GM19395 (cell line): ENCODE results near the gene JARID2.

ENCODE experiments used
- ATAC-seq: cut with Tn5 transposase; IDR thresholded peaks from one replicate; pipeline ENCODE4 v1.9.1; 2021; ENCODE audit warnings: mild to moderate bottlenecking, moderate library complexity; ENCODE audit not compliant: unreplicated experiment

JARID2 gene

DNA sequence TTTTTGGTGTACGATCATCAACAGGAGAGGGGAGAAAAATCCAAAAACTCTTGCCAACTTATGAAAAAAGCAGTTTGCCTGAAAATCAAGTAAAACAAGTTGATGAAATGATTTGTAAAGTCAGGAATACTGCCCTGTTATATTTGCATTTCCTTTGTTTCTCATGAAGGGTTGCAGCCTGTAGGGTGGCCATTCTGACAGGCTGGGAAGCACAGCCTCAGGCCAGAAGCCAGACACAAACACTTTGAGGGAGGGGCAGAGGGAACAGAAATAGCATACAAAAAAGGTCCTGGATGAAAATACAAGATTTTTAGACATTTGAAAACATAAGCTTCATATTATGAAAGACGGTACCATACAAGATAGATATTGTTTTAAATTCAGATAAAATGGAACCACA lies 307.2 kb downstream of the JARID2 start:
- no peak for ATAC-seq

DNA sequence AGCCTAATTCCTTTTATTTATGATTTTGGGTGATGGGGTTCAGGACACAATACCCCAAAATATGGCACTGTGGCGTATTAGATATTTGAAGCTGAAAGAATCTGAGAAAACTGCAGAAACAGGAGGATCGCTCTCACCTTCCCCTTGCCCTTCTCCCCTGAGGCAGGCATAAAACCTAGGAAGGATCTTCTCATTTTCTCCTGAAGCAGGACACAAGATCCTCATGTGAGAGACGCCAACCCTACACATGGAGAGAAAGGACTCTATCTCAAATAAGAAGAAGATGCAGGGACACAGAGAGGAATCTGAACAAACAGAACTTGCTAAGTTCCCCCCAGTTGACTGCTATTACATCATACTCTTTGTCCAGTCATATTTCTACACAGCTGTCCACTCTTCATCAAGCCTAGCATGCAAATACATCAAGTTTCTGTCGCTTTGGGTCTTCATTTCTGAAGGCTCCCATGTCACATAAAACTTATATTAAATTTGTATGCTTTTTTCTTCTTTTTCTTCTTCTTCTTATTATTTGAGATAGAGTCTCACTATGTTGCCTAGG lies 307.9 kb downstream of the JARID2 start:
- ATAC-seq = no peak

DNA sequence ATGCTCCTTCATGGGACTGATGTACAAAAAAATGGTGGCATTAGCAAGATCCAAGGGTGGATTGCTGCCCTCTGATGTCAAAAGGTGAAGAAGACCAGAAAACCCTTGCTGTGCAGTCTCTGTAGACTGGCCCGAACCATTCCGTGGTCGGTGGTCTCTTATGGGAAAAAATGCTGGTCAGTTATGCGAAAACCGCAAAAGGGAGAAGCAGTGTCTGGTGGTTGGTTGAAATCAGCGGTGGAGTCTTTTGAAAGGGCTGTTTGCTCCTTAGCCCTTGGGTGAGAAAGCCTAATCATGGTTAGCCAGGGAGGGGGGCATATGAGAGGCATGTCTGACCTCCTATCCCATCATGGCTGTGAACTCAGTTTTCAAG lies 308.8 kb downstream of the JARID2 start:
- ATAC-seq = no peak

DNA sequence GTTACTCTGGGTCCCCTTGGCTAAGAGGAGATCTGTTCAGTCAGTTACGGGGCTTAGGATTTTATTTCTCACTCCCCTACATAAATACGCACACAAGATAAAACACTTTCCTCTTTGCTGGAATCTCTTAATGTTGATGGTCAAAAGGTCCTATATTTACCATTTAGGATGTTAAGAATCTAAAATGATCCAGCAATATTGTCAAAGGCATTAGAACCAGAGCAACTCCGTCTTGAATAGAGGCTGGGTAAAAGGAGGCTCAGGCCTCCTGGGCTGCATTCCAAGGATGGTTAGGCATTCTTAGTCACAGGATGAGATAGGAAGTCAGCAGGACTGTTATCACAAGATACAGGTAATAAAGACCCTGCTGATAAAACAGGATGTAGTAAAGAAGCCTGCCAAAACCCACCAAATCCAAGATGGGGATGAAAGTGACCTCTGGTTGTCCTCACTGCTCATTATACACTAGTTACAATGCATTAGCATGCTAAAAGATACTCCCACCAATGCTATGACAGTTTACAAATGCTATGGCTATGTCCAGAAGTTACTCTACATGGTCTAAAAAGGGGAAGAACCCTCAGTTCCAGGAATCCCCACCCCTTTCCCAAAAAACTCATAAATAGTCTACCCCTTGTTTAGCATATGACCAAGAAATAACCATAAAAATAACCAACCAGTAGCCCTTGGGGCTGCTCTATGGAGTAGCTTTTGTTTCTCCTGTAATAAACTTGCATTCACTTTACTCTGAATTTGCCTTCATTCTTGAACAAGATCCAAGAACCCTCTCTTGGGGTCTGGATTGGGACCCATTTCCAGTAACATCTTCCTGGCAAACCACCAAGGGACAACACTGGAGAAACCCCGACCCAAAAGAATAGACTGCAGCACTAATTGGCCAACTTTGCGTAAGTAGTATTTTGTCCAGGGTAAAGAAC lies 309.5 kb downstream of the JARID2 start:
- no peak for ATAC-seq

DNA sequence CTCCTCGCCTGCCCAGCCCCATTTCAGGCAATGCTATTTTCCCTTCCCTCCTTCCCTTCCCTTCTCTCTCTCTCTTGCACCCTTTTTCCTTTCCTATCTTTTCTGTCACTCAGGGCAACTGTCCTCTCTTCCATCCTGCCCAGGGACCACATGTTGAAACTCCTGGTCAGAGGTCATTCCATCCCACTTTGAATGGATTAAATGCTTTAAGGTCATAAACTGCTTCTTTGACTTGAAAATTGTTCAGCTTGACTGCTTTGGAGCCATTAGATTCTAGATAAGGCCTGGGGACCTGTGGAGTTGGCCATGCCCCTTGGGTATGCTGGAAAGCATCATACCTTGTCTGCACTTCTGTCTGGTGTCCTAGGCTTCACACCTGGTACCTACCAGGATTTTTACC lies 310.8 kb downstream of the JARID2 start:
- no peak for ATAC-seq

DNA sequence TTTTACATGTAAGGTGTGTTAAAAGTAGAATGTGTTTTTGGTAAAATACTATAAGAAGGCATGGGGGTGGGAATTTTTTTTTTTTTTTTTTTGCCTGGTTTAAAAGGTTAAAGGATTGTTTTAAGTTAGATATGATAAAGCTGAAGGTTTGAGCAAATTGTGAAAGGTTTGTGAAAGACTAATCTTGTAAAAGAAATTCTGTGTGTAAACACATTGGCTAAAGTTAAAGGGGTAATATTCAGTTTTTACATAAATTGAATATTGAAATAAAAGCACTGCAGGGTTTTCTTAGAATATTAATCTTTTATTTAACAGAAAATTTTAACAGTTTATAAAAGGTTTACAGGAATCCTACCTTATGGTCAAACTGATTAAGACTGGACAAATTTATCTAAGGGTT lies 311.3 kb downstream of the JARID2 start:
- ATAC-seq = no peak

DNA sequence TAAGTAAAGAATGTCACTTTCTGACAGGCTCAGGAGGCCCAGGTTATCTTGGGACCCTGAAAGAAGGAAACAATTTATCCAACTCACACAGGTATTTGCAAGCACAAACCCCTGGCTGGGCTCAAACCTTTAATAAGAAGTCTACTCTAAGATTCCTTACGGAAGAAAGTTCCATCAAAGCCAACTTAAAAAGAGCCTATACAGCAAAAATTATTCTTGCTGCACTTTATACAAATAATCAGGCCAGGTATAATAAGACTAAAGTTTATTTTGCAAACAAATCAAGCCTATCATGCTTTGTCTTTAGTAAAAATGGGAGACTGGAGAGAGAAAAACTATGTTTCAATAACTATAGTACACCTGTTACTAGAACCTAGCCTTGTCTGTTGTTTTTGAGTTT lies 314.8 kb downstream of the JARID2 start:
- no peak for ATAC-seq

DNA sequence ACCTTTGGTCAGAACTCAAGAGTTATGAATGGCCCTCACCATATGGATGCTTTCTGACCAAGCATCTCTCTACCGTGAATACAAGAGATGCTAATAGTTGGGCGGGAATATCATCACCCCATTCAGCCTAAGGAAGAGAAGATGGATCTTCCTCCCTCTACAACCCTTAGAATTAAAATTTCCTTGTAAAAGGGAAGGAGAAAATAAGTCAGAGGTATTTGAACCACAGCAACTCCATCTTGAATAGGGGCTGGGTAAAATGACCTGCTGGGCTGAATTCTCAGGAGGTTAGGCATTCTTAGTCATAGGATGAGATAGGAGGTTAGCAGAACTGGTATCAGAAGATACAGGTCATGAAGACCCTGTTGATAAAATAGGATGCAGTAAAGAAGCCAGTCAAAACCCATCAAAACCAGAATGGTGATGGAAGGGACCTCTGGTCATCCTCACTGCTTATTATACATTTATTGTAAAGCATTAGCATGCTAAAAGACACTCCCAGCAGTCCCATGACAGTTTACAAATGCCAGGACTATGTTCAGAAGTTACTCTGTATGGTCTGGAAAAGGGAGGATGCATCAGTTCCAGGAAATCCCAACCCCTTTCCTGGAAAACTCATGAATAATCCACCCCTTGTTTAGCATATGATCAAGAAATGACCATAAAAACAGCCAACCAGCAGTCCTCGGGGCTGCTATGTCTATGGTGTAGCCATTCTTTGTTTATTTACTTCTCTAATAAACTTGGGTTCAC lies 315.8 kb downstream of the JARID2 start:
- ATAC-seq = no peak

DNA sequence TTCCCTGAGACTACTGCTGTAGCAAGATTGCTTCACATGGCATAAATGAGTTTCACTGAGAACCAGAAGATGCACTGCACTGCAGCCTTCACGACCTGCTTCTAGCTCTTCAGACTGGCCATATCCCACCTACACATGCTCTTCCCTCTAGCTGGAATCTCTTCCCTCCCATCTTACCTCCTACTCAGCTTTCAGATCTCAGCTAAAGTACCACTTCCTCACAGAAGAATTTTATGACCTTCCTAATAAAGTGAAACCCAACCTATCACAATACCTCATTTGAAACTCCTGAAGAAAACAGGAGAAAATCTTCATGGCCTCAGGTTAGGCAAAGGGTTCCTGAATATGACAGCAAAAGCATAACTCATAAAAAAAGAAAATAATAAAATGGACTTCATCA lies 317.1 kb downstream of the JARID2 start:
- ATAC-seq = no peak

DNA sequence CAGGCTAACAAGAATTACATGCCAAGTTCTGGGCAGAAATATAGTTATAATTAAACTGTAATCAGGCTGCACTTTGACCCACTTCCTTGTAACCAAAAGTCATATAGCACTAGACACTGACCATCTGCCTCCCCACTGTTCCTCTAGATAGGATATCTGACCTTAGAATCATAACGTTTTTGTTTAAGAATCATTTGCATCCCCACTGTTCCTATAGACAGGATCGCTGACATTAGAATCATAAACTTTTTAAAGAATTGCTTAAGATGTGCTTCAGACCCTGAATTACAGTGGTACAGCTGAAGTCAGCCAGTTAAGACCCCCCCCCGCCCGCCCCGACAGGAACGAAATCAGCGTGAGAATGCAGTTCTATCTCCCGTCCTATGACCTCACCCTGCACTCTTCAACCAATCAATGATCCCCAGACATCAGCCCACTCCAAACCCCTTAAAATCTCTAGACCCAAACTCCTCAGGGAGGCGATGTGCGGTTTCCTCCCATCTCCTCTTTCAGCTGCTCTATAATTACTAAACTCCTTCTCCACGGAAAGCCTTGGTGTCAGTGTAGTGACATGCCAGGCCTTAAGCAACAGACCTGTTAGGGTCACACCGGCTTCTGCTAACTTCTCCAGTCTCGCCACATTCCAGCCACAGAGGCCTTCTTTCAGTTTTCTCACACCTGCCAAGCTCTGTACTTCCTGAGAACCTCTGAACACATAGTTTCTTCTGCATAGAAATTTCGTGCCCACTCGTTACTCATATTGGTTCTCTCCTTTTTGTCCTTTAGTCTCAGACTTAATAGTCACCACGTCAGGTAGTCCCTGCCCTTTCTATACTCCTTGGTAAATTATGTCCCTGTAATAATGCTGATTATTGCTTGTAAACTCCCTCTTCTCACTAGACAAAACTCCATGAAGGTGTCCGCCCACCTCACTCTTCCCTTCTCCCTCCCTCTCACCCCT lies 323.4 kb downstream of the JARID2 start:
- ATAC-seq = no peak

DNA sequence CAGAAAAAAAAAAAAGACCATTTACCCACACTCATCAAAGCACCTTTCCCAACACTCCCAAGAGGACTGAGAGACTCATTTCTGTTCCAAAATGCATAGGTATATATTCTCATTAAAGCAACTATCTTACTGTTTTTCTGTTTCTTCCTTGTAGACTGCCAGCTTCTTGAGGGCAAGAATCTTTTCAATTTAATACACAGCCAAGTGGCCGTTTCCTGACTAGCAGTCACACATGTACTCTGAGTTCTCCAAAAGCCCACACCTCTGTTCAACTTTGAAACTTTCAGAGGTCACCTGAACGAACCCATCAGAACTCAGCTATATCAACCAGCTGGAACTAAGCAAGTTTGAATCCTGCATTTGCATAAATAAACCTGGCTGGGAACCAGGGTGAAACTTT lies 324.3 kb downstream of the JARID2 start:
- ATAC-seq = no peak
